Stimulated activated CD8-positive, alpha-beta memory T cell treated with anti-CD3 and anti-CD28 coated beads, Interleukin-7, amount 100 ng/mL, for 1 hour (primary cell): ENCODE results near the gene PDLIM5.
"Not testable (repeated sequence)": the region's sequence is repeated elsewhere in the genome, so short reads cannot be mapped to it uniquely, and the experiment has no call there.

ENCODE experiments used
- DNase-seq, 2 donors: peaks; one replicate each; pipeline ENCODE4 v3.0.0-alpha.2; 2020; ENCODE audit warnings: low read depth in 2 of 2

Gene PDLIM5

GRCh38 chr4:94595880-94596483 lies 144.2 kb downstream of the PDLIM5 start:
- no peak for DNase-seq

- no peak for DNase-seq
Observed at GRCh38 chr4:94598758-94599157, 147.0 kb downstream of the PDLIM5 start.

- DNase-seq, result no peak
Observed at GRCh38 chr4:94603170-94603747, 151.5 kb downstream of the PDLIM5 start.

GRCh38 chr4:94605241-94605805 lies 153.6 kb downstream of the PDLIM5 start:
- no peak for DNase-seq

GRCh38 chr4:94610145-94610544 lies 158.4 kb downstream of the PDLIM5 start:
- DNase-seq, result no peak

- DNase-seq, result no peak
Observed at GRCh38 chr4:94613248-94613647, 161.5 kb downstream of the PDLIM5 start.

- no peak for DNase-seq
Observed at GRCh38 chr4:94615451-94615850, 163.7 kb downstream of the PDLIM5 start.

- no peak for DNase-seq
Observed at GRCh38 chr4:94621491-94622080, 169.8 kb downstream of the PDLIM5 start.

- DNase-seq, result no peak
Observed at GRCh38 chr4:94623126-94623911, 171.6 kb downstream of the PDLIM5 start.

GRCh38 chr4:94626942-94627341 lies 175.2 kb downstream of the PDLIM5 start:
- no peak for DNase-seq

- not testable (repeated sequence) for DNase-seq
Observed at GRCh38 chr4:94629058-94629457, 177.3 kb downstream of the PDLIM5 start.

- no peak for DNase-seq
Observed at GRCh38 chr4:94629837-94630236, 178.1 kb downstream of the PDLIM5 start.

GRCh38 chr4:94634271-94634670 lies 182.5 kb downstream of the PDLIM5 start:
- no peak for DNase-seq

GRCh38 chr4:94635177-94635576 lies 183.4 kb downstream of the PDLIM5 start:
- DNase-seq, result no peak

- DNase-seq, result no peak
Observed at GRCh38 chr4:94636004-94636403, 184.3 kb downstream of the PDLIM5 start.

- DNase-seq, result no peak
Observed at GRCh38 chr4:94639298-94639697, 187.6 kb downstream of the PDLIM5 start.

- DNase-seq, result no peak
Observed at GRCh38 chr4:94640151-94640550, 188.4 kb downstream of the PDLIM5 start.

GRCh38 chr4:94641702-94642560 lies 190.2 kb downstream of the PDLIM5 start:
- DNase-seq, result no peak

GRCh38 chr4:94642561-94642866 lies 190.8 kb downstream of the PDLIM5 start:
- DNase-seq, result no peak

- no peak for DNase-seq
Observed at GRCh38 chr4:94648699-94649098, 197.0 kb downstream of the PDLIM5 start.

GRCh38 chr4:94649381-94650133 lies 197.8 kb downstream of the PDLIM5 start:
- no peak for DNase-seq
